NOMO-1 treated with DMSO at 0.1 percent for 48 hours (cell line): ENCODE results near the gene ATP2B3.

ENCODE experiments used
- DNase-seq: peaks from one replicate; lab custom pipeline; 2025; ENCODE audit not compliant: unreplicated experiment; lab: John Stamatoyannopoulos, UW

The ATP2B3 gene

DNA sequence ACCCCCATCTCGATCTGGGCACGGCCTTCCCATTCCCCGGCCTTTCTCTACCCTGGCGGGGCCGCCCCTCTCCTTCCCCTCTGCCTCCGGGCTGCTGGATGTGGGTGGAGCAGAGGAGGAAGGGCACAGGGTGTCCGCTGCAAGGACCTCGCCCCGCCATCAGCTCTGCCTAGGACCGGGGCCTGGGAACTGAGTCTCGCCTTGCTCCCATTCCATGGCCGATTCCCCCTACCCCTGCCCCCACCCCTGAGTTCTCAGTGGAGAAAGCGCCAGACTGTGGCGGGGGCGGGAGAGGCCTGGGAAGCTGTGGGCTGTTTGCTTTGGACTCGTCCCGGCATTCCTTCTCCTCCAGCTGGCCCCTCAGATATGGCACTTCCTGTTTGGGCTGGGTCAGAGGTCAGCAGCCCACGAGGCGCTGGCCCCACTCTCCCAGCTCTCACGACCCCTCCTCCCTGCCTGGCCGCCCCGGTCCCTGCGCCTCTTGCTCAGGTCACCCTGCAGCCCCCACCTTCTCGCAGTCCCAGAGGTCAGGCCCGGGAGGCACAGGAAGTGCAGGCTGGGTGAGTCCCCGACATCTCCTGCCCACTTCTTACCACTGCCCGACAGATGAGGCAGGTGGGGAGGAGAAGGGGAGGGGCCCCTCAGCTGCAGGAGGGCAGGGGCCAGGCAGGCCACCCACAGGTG, 29.1 kb upstream of the ATP2B3 start:
- DNase-seq: no peak

DNA sequence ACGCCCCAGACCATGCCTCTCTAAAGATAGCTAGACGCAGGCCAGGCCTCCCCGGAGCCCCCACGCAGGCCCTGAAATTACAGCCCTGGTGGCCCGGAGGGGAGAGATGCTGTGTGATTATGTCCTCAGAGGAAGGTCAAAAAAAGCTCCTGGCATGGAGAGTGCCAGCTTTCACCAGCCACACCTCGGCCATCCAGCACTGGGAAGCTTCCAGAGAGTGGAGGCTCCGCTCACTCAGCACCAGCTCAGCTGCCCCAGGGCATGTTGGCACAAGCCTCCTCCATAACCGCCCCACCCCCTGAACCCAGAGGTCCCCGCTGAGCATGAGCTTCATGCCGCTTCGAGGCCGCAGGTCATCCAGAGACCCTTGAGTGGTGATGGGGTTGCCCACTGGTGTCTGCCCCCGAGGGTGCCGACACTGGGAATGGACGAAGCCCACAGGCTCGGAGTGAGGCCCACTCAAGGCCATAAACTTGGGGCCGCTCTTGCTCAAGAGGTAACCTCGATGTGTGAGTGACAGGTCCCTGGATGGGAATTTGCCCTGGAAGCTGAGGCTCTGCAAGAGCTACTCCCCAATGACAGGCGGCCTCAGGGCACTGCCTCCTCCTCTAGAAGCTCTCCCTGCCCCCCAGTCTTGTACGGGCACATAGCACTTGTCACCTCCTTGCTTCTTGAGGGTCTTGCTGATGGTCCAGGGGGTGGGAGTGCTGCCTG, 27.1 kb upstream of the ATP2B3 start:
- DNase-seq: no peak

DNA sequence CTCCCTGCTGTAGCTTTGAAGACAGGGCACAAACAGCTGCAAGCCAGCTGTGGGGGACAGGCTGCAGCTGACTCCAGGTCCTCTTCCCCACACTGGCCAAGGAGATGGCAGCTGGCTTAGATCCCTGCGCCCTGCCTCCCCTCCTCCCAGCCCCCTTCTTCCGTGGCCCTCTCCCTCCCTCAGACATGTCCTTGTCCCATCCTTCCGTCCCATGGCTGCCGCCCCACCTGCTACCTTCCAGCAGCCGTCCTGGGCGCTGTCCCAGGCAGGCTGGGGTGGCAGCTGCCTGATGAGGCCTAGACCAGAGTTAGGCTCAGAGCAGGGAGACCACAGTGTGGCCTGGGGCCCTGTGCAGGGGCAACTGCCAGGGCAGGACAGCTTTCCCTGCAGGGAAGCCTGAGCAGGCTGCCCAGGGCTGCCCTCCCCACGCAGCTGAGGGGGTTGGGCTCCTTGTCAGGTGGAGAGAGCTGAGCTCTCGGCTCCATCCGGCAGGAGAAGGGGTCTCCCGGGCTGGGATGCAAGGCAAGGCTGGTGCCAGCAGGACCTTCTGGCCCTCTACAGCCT, 26.0 kb upstream of the ATP2B3 start:
- no peak for DNase-seq

DNA sequence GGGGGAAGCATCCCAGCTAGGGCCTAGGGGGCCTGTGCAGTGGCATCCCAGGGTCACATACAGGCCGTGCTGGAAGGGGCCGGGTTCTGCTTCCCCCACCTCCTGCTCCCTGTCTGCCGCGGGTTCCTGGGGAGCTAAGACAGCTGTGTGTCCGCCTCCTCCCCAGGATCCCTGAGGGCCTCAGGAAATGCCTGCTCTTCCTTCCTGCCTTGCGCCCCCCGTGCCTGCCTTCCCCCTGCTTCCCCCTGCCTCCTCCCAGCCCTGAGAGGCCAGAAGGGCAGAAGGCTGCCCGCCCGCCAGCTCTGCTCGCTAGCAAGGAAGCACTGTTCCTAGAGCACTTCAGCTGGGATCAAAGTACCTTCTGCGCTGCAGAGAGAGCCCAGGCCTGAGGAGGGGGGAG, 25.5 kb upstream of the ATP2B3 start:
- DNase-seq: no peak

DNA sequence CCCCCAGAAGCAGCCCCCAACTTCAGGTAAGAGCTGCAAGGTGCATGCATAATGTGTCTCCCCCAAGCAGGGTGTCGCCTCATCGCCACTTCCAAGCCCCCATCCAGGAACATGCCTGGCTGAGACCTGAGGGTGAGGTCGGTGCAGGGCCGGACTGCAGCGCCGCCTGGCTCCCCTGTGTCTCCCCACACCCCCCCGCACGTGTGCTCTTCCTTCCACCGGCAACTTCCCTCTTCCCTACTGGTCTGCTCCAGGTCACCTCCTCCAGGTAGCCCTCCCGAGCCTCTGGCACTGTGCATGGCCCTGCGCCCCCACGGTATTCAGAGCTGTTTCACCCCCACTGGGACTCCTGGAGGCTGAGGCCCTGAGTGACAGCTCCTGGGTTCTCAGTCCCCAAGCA, 24.9 kb upstream of the ATP2B3 start:
- DNase-seq: no peak

DNA sequence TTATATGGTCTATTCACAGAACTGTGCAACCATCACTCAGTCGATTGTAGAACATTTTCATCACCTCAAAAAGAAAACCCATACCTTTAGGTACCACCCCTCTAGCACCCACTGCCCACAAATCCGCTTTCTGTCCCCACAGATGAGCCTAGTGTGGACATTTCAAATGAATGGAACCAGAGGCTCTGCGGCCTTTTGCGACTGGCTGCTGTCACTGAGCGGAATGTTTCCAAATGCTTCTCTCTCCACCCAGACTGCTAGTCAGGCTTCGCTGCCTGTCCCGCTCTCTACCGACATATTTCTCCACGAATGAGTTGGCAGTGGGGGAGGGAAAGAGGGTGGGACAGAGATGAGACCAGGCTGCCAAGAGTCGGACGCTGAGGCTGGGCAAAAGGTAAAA, 24.4 kb upstream of the ATP2B3 start:
- DNase-seq: no peak

DNA sequence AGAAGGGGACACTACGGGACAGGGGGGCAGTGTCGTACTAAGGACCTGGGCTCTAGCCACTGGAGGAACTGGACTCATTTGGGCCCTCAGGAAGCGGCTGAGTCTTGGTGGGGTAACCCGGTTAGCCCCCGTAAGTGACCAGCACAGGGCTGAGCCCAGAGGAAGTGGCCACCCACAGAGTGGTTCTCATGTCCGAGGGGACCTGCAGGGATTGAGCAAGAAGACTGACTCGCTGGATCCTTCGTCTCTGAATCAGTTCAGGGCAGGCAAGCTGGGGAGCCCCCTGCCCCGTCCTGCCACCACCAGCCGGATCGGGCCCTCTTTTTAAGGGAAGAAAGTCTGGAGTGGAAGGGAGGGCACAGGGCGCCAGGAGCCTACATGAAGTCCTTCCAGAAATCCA, 23.4 kb upstream of the ATP2B3 start:
- no peak for DNase-seq

DNA sequence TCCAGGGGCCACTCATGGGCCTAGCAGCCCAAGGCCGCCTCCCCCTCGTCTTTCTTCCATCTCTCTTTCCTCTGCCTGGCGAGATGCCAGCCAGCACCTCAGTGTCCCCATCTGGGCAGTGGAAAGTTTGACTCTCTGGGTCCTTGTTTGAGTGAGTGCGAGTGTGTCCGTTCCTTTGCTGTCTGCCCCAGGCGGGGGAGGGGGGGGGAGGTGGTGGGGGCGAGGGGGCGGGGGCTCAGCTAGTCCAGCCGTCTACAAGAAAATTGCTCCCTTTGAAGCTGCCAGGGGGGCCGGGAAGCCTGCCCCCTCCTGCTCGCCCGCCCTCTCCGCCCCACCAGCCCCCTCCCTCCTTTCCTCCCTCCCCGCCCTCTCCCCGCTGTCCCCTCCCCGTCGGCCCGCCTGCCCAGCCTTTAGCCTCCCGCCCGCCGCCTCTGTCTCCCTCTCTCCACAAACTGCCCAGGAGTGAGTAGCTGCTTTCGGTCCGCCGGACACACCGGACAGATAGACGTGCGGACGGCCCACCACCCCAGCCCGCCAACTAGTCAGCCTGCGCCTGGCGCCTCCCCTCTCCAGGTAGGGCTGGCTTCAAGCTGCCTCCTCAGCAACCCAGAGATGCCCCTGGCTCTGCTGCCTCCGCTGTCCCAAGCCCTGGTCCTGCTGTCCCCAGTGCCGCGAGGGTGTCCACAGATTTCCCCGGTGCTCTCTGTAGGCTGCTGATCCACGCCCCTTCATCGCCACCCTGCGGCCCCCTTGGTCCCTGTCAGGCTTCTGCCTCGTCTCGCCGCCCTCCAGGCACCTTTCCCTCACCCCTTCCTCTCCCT, 22.7 kb upstream of the ATP2B3 start, which contains the start of gene BGN:
Gene BGN (plus strand): TSS at position 440 of the 821 bp plus-strand sequence. CDS start 9,652 bp downstream, outside the sequence.
- DNase-seq: no peak

DNA sequence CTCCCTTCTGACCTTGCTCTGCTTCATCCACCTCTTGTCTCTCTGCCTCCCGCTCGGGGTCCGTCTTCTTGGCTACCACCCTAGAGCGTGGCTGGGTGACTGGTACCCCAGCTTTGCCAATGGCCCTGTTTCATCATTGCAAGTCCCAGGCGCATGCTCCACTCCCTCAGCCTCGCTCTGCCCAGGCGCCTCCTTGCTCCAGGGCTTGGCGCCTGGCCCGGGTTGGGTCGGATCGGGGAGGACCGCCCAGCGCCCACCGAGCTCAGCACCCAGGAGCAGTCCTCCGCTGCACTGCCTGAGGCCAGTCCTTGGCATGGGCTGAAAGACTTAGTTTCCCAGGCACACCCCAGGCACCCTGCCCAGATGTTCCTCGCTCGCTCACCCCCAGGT, 22.1 kb upstream of the ATP2B3 start:
- DNase-seq: no peak

DNA sequence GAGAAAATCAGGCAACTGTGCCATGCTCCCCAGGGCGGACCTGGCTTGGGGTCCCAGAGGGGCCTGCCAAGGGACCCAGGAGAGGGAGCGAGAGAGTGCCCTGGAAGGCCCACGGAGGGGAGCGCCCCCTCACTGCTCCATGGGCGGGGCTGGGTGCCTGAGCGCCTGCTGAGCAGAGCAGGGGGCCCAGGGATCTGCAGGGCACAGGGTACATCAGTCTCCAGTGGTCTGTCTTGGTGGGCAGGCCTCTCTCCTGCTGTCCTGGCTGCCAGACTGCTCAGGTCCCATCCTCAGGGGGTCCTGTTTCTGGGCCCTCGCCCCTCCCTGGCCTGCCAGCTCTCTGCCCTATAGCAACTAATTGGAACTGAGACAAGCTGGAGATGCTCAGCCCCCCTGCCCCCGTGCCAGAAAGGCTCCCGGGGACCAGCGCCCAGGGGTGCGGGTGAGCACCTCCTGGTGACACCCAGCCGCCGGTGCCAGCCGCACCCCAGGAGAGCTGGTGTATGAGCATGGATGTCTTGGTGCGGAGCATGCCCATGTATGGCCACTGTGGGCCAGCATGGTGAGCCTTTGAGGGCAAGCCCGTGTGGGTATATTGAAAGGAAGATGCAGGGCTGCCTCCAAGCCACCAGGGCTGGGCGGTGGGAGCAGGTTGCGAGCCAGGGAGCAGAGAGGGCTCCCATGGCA, 21.4 kb upstream of the ATP2B3 start:
- no peak for DNase-seq

DNA sequence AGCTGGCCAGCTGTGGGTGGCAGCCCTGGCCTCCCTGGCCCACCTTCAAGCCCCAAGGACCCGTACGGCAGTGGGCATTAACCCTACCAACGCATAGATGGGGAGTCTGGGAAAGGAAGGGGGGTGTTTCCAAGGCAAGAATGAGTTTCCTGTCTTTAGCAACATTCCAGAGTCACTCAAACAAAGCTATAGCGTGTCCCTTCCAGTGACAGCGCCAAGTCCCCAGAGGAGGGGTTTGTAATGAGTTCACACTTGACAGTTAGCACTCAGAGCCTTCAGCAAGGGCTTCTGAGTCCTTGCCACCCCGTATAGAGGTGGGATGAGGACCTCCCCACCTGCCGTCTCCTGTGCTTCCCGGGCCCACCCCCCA, 20.9 kb upstream of the ATP2B3 start:
- no peak for DNase-seq

DNA sequence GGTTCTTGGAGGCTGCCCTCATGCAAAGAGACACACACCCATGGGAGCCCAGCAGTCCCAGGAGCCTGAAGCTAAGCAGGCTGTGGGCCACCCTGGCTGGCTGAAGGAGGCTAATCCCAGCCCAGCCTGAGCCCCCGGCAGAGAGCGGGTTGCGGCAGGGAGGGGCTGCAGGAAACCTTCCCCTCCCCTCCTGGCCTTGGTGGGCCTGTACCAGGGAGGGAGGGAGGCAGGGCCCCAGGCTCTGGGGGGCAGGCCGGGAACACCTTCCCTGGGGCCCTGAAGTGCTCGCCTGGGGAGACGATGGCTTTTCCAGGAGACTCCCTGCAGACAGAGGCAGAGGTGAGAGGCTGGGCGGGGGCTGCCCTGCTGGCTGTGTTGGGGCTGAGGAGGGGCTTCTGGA, 19.0 kb upstream of the ATP2B3 start:
- DNase-seq: no peak

DNA sequence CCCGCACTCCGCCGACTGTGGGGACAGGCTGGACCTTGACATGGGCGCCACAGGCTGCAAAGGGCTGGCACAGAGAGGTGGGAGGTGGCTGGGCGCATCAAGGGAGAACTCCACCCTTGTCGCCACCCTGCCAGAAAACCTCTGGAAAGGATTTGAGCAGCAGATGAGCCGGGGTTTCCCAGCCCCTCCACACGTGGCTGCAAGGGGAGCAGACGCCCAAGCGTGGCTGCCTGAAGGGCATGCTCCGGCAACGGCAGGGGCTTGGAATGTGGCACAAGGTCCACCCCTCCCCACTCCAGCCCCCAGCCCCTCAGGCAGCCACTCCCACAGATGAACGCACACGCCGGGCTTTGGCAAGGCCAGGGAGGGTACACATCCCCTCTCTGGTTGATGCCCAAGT, 18.1 kb upstream of the ATP2B3 start:
- DNase-seq: no peak

DNA sequence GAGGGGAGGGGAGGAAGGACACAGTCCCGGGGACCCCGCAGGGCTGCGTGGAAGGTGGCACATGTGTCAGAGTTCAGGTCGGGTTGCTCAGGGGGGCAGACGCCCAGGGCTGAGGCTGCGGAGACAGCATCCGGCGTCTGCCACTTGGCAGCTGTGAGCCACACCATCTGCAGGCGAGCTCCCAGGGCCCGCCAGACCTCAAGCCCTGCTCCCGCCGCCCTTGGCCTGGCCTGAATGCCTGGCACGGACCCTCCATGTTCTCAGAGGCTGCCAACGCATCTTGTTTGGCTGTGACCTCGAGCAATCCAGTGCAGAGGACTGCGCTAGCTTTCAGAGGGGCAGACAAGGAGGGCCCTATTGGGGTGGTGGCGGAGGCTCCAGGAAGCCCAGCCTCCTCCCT, 17.6 kb upstream of the ATP2B3 start:
- no peak for DNase-seq

DNA sequence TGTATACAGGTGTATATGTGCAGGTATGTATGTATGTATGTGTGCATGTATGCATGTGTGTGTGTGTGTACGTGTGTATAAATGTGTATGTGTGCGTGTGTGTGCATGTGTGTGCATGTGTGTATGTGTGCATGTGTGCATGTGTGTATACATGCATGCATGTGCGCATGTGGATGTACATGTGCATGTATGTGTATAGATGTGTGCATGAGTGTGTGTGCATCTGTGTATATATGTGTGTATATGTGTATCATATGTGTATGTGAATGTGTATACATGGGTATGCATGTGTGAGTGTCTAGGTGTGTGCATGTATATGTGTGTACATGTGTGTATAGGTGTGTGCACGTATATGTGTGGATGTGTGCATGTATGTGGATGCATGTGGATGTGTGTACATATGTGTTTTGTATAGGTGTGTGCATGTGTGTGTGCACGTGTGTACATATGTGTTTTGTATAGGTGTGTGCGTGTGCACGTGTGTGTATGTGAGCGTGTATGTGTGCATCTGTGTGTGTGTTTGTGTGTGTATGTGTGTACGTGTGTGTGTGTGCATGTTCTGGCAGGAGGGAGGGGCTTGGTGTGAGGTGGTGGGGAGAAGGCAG, 16.7 kb upstream of the ATP2B3 start:
- no peak for DNase-seq

DNA sequence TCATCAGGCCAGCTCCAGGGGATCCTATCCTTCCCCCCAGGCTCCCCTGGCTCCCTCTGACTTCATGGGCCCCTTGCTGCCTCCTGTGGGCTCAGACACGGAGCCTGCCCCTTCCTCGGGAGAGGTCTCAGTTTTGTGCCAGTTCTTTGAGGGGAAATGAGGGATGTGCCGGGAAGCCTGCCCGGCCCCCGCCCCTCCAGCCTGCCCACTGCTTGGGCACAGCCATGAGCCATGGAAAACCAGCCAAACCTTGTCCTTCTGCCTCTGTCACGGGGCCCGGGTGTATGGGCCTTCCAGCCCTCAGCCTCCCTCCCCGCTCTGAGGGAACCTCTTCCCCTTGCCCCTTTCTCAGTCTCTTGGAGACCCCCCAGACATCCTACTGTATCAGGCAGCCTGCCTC, 15.9 kb upstream of the ATP2B3 start:
- no peak for DNase-seq

DNA sequence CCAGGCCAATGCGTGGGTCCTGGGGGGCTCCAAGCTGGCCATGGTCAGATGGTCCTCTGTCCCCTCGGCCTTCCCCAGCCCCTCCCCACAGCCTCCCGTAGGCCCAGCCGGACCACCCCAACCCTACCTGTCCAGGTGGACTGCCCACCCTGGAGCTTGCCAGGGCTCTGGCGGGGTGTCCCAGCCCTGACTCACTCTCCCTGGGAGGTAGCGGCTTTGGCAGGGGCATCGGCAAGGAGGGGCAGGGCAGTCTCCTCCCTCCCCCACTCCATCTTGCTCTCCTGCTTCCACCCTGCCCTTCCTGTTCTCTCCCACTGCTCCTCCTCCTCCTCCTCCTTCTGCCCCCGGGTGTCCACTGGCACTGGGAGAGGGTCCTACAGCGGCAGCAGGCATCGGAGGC, 15.3 kb upstream of the ATP2B3 start:
- DNase-seq: no peak

DNA sequence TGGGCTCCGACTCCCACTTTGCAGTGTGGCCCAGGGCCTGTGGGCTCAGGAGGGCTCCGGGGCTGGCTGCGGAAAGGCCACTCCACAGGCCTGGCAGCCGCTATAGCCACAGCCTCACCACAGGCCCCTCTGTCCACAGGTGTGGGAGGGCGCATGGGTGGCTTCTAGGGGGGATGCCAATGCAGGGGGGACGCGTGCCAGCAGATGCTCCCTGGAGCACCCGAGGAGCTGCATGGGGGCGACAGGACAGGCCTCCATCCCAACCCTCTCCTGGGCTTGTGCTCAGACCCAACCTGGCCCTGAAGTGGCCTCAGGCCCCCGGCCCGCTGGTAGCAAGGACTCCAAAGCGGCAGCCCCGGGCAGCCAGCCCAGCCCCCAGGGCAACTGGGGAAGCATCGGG, 14.6 kb upstream of the ATP2B3 start:
- no peak for DNase-seq

DNA sequence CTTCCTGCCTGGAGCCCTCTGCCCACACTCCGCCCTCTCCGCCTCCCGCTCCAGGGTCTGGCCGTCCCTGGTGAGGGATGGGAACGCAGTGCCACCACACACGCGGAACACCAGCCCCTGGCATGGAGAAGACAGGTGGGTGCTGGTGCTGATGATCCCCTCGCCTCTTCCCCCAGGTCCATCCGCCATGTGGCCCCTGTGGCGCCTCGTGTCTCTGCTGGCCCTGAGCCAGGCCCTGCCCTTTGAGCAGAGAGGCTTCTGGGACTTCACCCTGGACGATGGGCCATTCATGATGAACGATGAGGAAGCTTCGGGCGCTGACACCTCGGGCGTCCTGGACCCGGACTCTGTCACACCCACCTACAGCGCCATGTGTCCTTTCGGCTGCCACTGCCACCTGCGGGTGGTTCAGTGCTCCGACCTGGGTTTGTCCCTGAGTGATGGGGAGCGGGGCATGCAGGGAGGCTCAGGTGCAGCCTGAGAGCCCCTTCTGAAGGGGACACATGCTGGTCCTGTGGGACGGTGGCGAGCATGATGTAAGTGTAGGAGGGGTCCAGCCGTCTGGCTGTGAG, 12.9 kb upstream of the ATP2B3 start:
- DNase-seq: no peak

DNA sequence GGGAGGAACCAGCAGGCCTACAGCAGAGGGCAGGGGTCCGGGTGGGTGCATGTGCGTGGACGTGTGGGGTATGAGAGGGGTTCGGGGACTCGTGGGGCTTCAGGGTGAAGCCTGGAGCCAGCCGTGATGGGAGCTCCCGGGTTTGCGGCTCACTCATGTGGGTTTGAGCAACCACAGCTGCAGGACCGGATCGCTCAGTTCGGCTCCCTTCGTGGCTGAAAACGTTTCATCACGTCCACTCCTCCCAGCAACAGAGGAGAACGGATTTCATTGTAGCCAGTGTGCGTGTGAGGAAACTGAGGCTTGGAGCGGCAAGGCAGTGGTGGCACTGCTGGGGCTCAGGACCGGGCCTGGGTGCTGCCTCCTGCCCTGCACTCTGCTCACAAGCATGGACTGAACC, 12.1 kb upstream of the ATP2B3 start:
- no peak for DNase-seq
